ENCODE results near the gene AHDC1. TPM values are rescaled to one million over a fixed set of nuclear protein-coding genes. Genes with fewer than 3 reads are reported as not detected.

The AHDC1 gene
- total RNA-seq, 1 donor from 2014 or later, result 11.9 TPM

GRCh38 chr1:27599605-27600497 lies 4.1 kb downstream of the AHDC1 start:
- no peak for DNase-seq

- DNase-seq, result peak; percentile 30
Observed at GRCh38 chr1:27598902-27599528, 4.9 kb downstream of the AHDC1 start.

- DNase-seq, result no peak
Observed at GRCh38 chr1:27598295-27598687, 5.7 kb downstream of the AHDC1 start.

- no peak for DNase-seq
Observed at GRCh38 chr1:27597516-27598294, 6.2 kb downstream of the AHDC1 start.

- DNase-seq, result no peak
Observed at GRCh38 chr1:27596986-27597385, 7.0 kb downstream of the AHDC1 start.

GRCh38 chr1:27596261-27596660 lies 7.7 kb downstream of the AHDC1 start:
- DNase-seq, result no peak

- DNase-seq, result no peak
Observed at GRCh38 chr1:27595597-27595996, 8.3 kb downstream of the AHDC1 start.

- no peak for DNase-seq
Observed at GRCh38 chr1:27594564-27595510, 9.1 kb downstream of the AHDC1 start.

GRCh38 chr1:27593678-27594563 lies 10.0 kb downstream of the AHDC1 start:
- no peak for DNase-seq

- no peak for DNase-seq
Observed at GRCh38 chr1:27592931-27593677, 10.8 kb downstream of the AHDC1 start.

GRCh38 chr1:27592232-27592930 lies 11.6 kb downstream of the AHDC1 start:
- no peak for DNase-seq

- no peak for DNase-seq
Observed at GRCh38 chr1:27591622-27592021, 12.3 kb downstream of the AHDC1 start.

GRCh38 chr1:27590917-27591508 lies 12.9 kb downstream of the AHDC1 start:
- no peak for DNase-seq

- DNase-seq, result no peak
Observed at GRCh38 chr1:27589841-27590426, 14.0 kb downstream of the AHDC1 start.

GRCh38 chr1:27589441-27589840 lies 14.5 kb downstream of the AHDC1 start:
- DNase-seq, result no peak

GRCh38 chr1:27588256-27589232 lies 15.4 kb downstream of the AHDC1 start:
- DNase-seq, result no peak

- DNase-seq, result no peak
Observed at GRCh38 chr1:27585684-27586083, 18.3 kb downstream of the AHDC1 start.

Measured in occipital lobe (tissue), 2 donors.